C1 segment of cervical spinal cord (tissue), 14 donors: ENCODE measurements around the gene CEACAM5.
"Not testable (repeated sequence)": the region's sequence is repeated elsewhere in the genome, so short reads cannot be mapped to it uniquely, and the experiment has no call there.

Experiments used
- DNase-seq, 14 donors: peaks; one replicate each; lab custom pipeline; 2025; lab: John Stamatoyannopoulos, UW

CEACAM5 gene

DNA sequence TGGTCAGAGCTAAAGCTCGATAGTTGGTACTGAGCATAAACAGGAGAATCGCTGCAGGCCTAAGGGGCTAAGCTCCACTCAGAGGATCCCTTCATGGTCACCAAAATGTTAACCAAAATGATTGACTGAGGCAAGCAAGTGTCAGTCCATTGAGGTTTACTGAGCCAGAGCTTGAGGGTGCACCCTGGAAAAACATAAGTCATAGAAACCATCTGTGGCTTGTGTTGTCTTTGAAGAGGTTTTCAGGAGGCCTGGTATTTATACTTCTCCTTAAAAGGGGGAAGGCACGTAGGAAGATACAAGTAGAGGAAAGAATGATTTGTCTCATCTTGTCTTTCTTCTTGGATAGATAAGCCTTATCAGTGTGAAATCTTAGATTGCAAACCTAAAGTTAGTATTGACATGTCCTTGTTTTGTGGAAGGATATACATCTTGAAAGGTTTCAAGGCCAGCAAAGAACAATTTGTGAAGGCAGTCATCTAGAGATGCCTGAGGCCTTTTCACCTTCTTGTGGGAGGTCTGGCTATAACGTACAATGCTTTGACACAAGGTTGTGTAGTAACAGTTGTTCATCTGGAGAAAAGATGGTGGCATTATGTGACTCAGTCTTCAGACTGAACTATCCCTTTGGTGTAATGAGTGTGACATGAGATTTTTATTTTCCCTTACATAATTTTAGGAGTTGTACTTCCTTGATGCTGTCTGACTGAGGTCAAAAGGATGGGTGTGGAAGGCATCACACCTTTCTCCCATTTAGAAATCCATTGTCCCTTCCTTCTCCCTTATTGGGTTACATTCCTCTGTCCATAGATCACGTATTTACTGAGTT lies 32.2 kb downstream of the CEACAM5 start:
- no peak for DNase-seq

DNA sequence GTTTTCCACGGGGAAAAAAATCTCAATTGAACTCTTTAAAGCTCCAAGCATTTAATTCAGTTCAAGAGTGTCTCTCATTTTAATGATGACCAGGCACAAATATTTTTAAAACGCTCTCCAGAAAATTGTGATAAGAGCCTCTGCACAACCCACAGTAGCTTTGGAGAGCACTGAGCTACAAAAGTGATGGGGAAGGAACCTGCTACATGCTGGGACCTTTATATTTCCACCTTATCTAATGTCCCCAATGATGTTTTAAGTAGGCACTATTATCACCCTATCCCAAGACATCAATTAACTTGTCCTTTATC lies 32.8 kb downstream of the CEACAM5 start:
- DNase-seq: no peak

DNA sequence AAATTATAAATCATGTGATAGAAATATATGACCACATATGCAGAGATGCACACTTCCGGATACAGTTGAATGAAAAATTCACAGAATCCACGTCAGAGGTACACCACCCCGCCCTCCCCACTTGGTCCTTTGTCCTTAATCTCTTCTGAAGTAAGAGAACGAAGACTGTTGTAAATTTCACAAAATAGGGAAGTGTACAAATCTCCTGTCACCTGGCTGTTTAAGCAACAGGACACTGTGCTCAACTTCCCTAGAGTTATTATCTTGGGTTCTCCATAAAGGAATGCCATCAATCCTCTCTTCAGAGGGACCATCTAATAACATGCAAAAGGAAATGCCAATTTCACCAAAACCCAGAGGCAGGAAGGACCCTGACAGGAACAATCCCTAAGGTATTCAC lies 36.4 kb downstream of the CEACAM5 start:
- DNase-seq: no peak

DNA sequence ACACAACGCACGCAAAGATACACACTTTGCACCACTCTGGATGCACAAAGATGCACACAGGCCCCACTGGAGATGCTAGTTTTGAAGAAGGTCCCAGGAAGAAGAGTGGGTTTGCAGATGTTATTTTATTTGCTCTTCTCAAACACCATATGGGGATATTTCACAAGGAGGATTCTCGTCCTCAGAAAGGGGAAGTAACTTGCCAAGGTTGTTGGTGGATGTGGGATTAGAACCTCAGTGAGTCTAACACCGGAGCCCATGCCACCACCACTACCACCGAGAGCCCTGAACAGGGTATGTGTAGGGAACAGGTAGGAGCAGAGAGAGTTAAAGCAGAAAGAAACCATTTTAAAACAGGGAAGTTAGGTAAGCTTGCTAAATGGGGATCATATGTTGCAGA lies 37.3 kb downstream of the CEACAM5 start:
- DNase-seq: no peak

DNA sequence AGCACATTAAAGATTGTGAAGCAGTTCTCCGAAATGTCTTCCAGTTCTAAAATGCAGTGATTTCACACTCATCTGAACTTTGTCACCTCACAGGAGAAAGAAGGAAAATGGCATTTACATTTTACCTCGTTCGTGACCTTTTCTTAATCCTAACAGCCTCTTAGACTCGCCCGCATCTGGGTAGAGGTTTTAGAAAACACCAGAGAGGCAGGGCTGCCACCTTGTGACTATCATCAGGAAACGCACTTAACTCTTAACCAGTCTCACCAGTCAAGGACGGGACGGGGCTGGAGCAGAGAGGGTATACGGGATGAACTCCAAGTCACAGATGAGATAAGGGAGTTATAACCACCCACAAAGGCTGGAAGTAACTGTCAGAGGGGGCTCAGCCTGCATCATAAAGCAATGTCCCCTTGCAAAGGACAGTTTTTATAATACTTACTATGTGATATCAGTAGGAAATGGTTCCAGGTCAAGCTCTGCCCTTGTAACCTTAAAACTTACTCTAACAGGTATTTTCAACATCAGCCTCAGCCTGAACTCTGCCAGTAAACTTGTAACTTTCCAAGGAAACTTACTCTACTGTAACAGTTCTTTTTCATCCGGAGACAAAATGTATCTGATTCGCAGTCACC lies 38.3 kb downstream of the CEACAM5 start:
- DNase-seq: peak in 2 of 14 donors; percentile 0 to 6

DNA sequence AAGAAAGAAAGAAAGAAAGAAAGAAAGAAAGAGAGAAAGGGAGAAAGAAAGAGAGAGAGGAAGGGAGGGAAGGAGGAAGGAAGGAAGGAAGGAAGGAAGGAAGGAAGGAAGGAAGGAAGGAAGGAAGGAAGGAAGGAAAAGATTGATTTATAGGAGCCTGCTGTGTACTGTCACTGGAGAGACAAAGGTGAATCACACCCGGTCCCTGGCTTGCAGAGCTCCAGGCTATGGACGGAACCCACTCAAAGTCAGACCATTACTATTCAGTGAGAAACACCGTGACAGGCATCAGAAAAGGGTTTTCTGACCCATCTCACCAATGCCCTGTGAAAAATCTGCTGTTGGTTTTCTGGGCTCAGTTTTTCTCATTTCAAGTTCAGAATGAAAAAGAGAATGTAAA lies 39.6 kb downstream of the CEACAM5 start:
- DNase-seq: no peak

DNA sequence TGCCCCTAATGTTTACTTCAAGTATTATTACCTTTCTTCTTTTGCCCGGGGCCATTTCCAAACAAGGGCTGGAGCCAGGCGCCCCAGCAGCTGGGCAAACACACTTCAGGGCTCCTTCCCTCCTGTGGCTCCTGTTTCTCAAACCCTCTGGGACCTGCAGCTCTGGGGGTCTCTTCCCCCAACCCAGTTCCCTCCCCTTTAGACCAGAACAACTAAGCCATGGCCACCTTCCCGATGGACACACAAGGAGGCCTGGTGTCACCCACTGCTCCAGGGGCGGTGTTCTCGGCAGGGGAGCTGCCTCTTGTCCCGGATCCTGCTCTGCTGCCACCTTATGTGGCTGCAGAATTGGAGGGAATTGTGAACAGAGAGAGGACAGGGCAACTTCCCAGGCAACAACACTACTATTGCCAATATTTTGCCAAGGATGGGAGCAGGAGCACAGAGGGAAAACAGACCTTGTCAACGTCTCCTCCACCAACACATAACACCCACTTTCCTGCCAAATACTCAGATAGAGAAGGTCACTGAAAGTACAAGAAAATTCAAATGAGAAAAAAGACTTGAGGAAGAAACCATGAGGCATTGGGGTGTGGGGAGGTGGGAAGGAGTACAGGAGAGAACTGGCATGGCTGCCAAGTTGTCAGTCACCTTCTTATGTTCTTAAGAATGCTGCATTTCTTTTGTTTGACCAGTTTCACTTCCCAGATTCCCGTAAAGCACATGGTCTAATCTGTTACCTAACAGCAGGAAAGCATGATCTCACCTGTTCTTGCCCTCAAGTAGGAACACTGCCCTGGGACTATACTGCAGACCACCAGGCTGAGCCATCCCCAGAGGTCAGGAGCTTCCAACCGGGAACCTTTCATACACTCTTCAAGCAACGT lies 42.1 kb downstream of the CEACAM5 start:
- DNase-seq: not testable (repeated sequence)

DNA sequence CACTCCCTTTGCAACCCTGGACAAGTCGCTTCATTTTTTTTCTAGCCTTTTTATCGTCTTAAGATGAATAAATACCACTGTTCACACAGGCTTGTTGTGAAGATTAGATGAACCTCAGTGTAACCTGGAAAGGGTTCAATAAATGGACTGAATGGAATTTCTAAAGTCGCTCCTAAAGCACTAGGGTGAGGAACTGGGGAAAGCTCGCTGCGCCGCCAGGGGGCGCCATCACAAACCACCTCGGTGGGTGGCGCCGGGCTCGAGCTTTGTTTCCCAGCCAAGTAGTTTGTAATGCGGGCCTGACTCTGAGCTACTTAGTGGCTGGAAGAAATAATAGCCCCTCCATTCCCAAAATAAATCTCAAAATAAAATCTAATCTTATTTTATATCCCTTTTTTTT lies 44.7 kb downstream of the CEACAM5 start:
- peak in 3 of 14 donors; percentile 0 to 13 (median 4) for DNase-seq

DNA sequence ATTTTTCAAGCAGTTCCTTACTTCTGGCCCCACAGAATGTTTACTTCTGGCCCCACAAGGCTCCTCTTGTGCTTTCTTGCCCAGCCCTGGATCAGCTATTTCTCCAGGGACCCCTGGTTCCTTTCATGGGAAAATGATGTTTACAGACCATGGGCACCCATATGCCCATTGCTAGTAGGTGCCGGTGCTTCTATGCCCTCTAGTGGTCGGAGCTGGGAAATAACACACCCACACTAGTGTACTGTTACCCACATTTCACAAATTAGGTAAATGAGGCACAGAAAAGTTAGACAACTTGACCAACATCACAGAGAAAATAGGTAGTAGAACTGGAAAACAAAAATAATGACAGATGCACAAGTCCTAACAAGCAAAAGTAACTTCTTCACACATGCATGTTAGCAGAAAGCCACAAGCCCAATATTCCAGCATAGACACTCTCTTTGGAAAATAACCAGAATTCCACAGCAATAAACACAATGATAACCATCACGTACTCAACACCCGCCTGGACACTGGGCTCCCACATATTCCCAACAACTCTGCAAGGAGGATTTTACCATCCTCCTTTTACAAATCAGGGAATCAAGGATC lies 45.6 kb downstream of the CEACAM5 start:
- DNase-seq: peak in 5 of 14 donors; percentile 1 to 13 (median 1)

DNA sequence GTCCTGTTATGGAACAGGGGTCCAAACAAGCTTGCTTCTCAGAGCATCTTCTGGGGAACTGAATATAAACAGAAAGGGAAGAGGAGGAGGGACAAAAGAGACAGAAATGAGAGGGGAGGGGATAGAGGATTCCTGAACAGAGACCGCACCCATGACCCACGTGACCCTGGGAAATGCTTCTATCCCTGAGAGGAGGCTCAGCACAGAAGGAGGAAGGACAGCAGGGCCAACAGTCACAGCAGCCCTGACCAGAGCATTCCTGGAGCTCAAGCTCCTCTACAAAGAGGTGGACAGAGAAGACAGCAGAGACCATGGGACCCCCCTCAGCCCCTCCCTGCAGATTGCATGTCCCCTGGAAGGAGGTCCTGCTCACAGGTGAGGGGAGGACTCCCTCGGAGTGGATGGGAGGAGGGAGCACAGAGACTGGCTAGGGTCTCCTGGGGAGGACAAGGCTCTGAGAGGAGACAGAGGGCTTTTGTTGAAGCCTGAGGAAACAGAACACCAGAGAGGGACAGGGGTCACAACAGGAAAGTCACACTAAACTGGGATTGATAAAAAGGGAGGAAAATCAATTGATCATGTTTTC lies 47.0 kb downstream of the CEACAM5 start, which contains the start of gene CEACAM6:
Gene CEACAM6, plus strand, starts transcription at position 203 of the 586 bp plus-strand sequence. Its CDS starts 109 bp downstream, at position 312.
- DNase-seq: no peak

DNA sequence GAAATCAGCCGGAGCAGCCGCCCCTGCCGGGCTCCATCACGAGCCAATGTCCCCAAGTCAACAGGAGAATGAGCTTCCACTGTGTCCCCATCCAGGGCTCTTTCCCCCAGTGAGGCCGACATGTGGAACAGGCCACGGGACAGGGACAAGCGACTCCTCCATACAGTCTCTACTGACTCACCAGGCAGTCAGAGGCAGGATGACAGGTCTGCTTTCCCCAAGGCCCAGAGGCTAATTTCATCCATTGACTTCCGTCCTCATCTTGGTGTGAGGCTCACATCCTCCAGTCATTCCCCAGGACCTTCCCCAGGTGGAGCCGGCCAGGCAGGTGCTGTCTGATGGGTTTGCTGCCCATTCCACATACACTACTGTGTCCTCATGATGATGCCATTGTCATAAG lies 50.4 kb downstream of the CEACAM5 start:
- no peak for DNase-seq

DNA sequence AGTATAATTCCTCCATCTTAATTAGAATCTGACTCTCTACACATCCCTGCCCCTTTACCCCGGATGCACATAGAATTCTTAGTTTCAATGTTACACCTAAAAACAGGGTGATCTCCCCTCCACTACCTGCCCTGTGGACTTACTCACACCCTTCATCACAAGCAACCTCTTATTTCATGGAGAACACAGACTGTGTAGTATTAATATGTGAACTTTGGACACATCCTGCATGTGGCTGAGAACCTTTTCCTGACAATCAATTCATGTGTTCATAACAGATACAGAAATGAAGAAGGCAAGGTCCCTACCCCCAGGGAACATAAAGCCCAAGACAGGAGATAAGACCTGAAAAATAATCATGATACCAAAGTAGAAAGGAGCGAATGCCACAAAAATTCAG lies 58.7 kb downstream of the CEACAM5 start:
- DNase-seq: no peak

DNA sequence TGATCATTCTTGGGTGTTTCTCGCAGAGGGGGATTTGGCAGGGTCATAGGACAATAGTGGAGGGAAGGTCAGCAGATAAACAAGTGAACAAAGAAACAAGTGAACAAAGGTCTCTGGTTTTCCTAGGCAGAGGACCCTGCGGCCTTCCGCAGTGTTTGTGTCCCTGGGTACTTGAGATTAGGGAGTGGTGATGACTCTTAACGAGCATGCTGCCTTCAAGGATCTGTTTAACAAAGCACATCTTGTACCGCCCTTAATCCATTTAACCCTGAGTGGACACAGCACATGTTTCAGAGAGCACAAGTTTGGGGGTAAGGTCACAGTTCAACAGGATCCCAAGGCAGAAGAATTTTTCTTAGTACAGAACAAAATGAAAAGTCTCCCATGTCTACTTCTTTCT lies 59.7 kb downstream of the CEACAM5 start:
- DNase-seq: not testable (repeated sequence)

DNA sequence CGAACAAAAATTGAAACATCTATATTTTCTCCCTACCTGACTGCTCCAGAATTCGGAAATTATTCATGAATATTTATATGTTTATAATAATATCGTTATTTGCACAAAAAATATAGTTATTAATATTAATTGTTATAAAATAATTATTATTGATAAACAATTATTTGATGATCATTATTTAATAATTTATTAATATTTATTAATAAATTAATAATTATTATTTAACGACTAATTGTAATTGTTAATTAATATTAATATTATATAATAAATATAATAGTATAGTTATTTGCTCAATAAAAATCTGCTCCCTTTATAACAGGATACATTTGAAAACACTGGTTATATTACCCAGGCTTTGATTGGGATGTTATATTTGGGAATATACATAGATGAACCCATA lies 61.2 kb downstream of the CEACAM5 start:
- no peak for DNase-seq

DNA sequence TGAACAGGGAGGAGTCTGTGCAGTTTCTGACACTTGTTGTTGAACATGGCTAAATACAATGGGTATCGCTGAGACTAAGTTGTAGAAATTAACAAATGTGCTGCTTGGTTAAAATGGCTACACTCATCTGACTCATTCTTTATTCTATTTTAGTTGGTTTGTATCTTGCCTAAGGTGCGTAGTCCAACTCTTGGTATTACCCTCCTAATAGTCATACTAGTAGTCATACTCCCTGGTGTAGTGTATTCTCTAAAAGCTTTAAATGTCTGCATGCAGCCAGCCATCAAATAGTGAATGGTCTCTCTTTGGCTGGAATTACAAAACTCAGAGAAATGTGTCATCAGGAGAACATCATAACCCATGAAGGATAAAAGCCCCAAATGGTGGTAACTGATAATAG lies 63.0 kb downstream of the CEACAM5 start:
- DNase-seq: no peak

DNA sequence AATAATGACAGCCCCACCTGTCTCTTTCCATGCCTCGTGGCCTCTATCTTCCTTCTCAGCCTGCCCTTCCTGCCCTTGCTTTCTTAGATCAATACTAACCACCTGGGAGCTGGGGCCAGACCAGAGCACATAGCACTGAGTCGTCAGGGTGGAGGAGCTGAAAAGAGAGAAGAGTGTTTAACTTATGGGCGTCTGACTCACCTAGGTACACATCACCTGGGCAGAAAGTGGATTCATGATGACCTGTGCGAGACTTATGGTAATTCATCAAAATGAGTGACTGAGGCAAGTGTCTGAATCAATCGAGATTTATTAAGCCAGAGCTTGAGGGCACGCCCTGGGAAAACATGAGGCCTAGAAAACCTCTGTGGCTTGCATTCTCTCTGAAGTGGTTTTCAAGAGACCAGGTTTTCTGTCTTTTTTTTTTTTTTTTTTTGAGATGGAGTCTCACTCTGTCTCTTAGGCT lies 66.1 kb downstream of the CEACAM5 start:
- no peak for DNase-seq

DNA sequence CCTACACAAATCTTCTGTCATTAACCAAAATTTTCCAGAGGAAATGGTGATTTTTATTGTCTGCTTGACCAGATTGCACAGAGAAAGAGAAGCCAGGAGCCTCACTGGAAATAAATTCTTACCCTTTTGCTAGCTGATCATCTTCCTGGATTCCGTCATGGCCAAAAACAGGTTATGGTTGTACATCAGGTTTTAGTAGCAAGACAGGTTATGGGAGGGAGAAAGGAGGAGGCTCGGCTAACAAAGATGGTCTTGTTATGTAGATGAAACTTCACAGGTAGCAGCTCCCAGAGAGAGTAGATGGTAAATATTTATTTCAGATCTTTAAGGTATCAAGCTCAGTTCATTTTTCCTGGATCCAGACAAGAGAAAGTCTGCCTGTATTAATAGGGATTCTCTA lies 68.3 kb downstream of the CEACAM5 start:
- no peak for DNase-seq
